Measurements from ENCODE around the gene HDAC4. TPM values are rescaled to one million over a fixed set of nuclear protein-coding genes. Genes with fewer than 3 reads are reported as not detected.

Gene HDAC4
- total and polyA plus RNA-seq, 2 of the 4 experiments (the other 2 are of a cell fraction), result 4.1 to 7.2 TPM

DNA sequence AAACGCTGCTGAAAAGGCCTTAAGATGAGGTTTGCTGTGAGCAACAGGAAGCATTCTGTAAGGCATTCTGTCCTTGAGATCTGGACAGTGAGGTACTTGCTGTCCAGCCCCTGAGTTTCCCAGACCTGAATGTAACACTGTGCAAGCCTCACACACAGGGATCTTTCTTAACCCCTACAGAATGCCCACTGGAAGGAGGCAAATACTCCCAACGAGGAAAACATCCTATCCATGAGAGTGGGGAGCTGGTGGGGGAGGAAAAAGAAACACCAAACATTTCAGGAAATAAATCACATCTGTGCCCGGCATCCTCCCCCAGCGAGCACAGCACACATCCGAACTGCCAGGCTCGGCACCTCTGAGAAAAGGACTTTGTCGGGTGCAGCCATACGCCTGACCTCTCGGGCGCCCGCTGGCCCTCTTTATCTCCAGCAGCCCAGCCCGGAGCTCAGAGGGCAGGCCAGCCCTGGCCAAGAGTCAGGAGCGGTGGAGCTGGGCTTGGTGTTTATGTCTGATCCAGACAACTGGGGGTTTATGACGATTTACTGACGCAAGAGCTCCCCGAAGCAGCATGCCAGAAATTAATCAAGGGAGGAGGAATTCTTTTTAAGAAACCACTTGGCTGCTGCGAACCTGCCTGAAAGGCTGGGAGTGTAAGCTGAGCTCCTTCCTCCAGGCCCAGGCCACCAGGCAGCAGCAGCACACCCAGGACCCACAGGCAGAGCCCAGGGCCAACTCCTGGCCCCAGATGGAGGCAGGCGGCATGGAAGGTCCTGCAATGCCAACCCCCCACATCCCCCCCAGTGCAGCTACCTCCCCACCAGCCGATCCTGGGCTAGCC, 72.2 kb downstream of the HDAC4 start (continued):
- TF ChIP-seq, protein P1, sequence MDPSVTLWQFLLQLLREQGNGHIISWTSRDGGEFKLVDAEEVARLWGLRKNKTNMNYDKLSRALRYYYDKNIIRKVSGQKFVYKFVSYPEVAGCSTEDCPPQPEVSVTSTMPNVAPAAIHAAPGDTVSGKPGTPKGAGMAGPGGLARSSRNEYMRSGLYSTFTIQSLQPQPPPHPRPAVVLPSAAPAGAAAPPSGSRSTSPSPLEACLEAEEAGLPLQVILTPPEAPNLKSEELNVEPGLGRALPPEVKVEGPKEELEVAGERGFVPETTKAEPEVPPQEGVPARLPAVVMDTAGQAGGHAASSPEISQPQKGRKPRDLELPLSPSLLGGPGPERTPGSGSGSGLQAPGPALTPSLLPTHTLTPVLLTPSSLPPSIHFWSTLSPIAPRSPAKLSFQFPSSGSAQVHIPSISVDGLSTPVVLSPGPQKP (IDR thresholded peaks at IDR 0.05; ENCODE audit: borderline replicate concordance, low read depth, low read length), result no peak
- TF ChIP-seq BHLHE40 (IDR thresholded peaks at IDR 0.05; ENCODE audit: low read depth, low read length), result peak; percentile 50

Measured in IMR-90 (cell line).